NB4 (cell line): Measurements from ENCODE around the gene BACH1.

Experiments used
- DNase-seq: peaks from one replicate; pipeline ENCODE4 v3.0.0; 2010; ENCODE audit warnings: low read depth
- H3K4me3 ChIP-seq: one replicate; pipeline ENCODE4 v1.5.1; 2011; ENCODE audit warnings: mild to moderate bottlenecking, low read depth, low read length, moderate library complexity
- CTCF ChIP-seq: IDR thresholded peaks from one replicate; pipeline ENCODE4 v1.5.1; 2012; ENCODE audit warnings: low read depth, low read length
- MAX ChIP-seq: IDR thresholded peaks from 2 replicates; pipeline ENCODE4 v1.6.1; 2011; ENCODE audit warnings: low read depth, low read length
- MYC ChIP-seq: IDR thresholded peaks from 2 replicates; pipeline ENCODE4 v1.6.1; 2011; ENCODE audit warnings: low read depth, low read length
- POLR2A ChIP-seq: IDR thresholded peaks from 2 replicates; pipeline ENCODE4 v1.6.1; 2011; ENCODE audit warnings: mild to moderate bottlenecking; ENCODE audit not compliant: insufficient read length; ENCODE audit errors: extremely low read depth

The BACH1 gene

DNA sequence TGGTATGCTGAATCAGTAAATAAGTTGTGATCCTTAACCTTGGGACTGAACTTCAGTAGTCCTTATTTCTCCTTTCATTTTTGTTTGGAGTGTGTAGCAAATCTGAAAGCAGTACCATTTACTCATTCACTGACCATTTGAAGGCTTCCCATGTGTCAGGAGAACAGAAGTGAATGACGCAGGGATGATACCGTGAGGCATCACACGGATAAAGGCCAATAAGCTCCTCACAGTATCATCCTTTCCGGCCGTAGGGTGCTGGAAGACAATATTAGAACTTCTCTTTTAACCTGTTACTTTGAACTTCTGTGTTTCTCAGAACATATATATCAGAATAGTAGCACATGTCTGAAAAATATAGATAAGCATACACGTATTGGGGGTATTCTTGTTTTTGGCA lies 21.3 kb downstream of the BACH1 start:
- TF ChIP-seq MAX (no peak), POLR2A (no peak), CTCF (no peak), MYC (no peak)

GRCh38 chr21:29321217-29321616 lies 22.5 kb downstream of the BACH1 start:
- no peak overlapping the region for H3K4me3 ChIP-seq
- no peak for TF ChIP-seq MYC
- no peak for TF ChIP-seq POLR2A
- no peak for TF ChIP-seq CTCF
- no peak for TF ChIP-seq MAX
- no peak for DNase-seq

More for the DNA sequence above, 21.3 kb downstream of the BACH1 start:
- no peak for DNase-seq
- H3K4me3 ChIP-seq: no peak overlapping the region

- TF ChIP-seq MAX (no peak), POLR2A (no peak), CTCF (no peak), MYC (no peak)
- no peak for DNase-seq
- H3K4me3 ChIP-seq: no peak overlapping the region
Observed at GRCh38 chr21:29321932-29322928, 23.5 kb downstream of the BACH1 start.

DNA sequence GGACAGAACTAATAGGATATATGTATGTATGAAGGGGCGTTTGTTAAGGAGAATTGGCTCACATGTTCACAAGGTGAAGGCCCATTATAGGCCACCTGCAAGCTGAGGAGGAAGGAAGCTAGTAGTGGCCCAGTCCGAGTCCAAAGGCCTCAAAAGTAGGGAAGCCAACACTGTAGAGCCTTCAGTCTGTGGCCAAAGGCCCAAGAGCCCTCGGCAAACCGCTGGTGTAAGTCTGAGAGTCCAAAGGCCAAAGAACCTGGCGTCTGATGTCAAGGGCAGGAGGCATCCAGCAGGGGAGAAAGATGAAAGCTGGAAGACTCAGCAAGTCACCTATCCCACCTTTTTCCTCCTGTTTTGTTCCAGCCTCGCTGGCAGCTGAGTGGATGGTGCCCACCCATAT lies 24.5 kb downstream of the BACH1 start:
- H3K4me3 ChIP-seq: no peak overlapping the region
- no peak for DNase-seq
- TF ChIP-seq MAX: no peak
- TF ChIP-seq CTCF: no peak
- TF ChIP-seq POLR2A: no peak
- TF ChIP-seq MYC: no peak

GRCh38 chr21:29326914-29327554 lies 28.3 kb downstream of the BACH1 start:
- TF ChIP-seq POLR2A (no peak), CTCF (no peak), MAX (no peak), MYC (no peak)
- H3K4me3 ChIP-seq: no peak overlapping the region
- no peak for DNase-seq
